ENCODE results near the gene SERPINA4. TPM values are rescaled to one million over a fixed set of nuclear protein-coding genes. Genes with fewer than 3 reads are reported as not detected.

The SERPINA4 gene
- total and polyA plus RNA-seq, 2 of the 8 experiments (the other 6 are each of a cell fraction or from before 2014, with no cell fraction given), result not detected

DNA sequence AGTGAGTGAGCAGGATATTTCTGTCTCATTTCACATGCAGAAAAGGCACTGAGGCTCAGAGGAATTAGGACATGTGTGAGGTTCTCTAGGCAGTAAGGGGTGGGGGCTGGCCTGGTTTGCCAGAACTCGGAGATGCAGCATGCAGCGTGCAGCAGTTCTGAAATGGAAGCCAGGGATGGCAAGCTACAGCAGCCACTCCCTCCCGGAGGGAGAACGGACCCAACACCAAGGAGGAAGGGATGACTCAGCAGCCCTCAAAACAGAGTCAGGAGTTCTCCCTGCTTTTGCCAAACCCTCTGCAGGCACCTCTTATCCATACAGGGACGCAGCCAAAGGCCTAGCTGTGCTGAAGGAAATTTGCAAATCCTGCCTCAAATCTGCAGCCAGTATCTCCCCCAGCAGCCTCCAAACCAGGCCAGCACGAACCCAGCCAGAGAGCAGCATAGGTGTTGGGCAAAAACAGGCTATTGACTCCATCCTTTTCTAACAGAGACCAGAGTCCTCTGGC, 40.7 kb downstream of the SERPINA4 start:
- DNase-seq (ENCODE audit: low read depth in 1 of 2, low spot score in 2 of 2) (no peak), FAIRE-seq (no peak)
- H3K9ac ChIP-seq (replicated peaks in 1 of 4; ENCODE audit: extremely low read depth in 1 of 4, low read depth in 3 of 4, low read length in 3 of 4), result no peak overlapping the region
- no peak overlapping the region for H2BK120ac ChIP-seq (replicated peaks; ENCODE audit: low read depth, low read length)
- peak overlapping the region; percentile 30 for H2AFZ ChIP-seq (ENCODE audit: low read length)
- H3K23me2 ChIP-seq (ENCODE audit: low read depth, low read length), result no peaks in the 10 kb centered on the region; the same call in 1 of the 2 replicates
- no peaks in the 10 kb centered on the region for H4K20me1 ChIP-seq (replicated peaks in 1 of 2; ENCODE audit: control insufficient read depth in 1 of 2, insufficient read depth in 2 of 2, low read length in 2 of 2)
- no peak overlapping the region for H4K5ac ChIP-seq (ENCODE audit: insufficient read length, low read depth, low read length)
- H3K4me1 ChIP-seq (replicated peaks in 1 of 4; ENCODE audit: control insufficient read depth in 3 of 4, insufficient read depth in 4 of 4, low read length in 3 of 4), result peaks cover 0 to 7% (median 4%) of the 10 kb centered on the region in 4 experiments; a peak in 5 of 7 replicates
- no peak overlapping the region; the same call in 1 of the 2 replicates for H2BK20ac ChIP-seq (ENCODE audit: low read length)
- H3K18ac ChIP-seq (ENCODE audit: extremely low read depth, low read length), result peak overlapping the region; percentile 60; the same call in 1 of the 2 replicates
- H3K56ac ChIP-seq (replicated peaks; ENCODE audit: insufficient read length, low read depth, low read length), result no peak overlapping the region
- POLR2A ChIA-PET (ENCODE audit: partially characterized antibody), result interaction anchor here (0.5 kb wide), 1 partner anchor 535 kb away, joined by 3 read pairs; no protein-coding TSS in a partner anchor
- WGBS, 2 experiments (ENCODE audit: extremely low coverage in 1 of 2, insufficient coverage in 1 of 2, insufficient read length in 1 of 2, insufficient replicate concordance in 2 of 2, low coverage in 1 of 2, low lambda C conversion rate in 2 of 2, missing lambda C conversion rate in 1 of 2), result 86% methylated on average over 6 of the region's 6 CpGs; no CpG with 5 or more reads in 1 of the 2 experiments
- no peak overlapping the region for H2AK5ac ChIP-seq (ENCODE audit: low read depth, low read length)
- H4K8ac ChIP-seq (ENCODE audit: extremely low read depth, insufficient read depth, low read length), result no peak overlapping the region; the same call in 1 of the 2 replicates
- H3K79me2 ChIP-seq (ENCODE audit: control insufficient read depth in 1 of 2, insufficient read depth in 2 of 2, low read length in 2 of 2), result no peaks in the 10 kb centered on the region
- no peak for TF ChIP-seq PHF8 (conservative IDR thresholded peaks at IDR 0.05; ENCODE audit: low read depth, low read length)
- no peak for TF ChIP-seq ZNF274 (IDR thresholded peaks at IDR 0.05; ENCODE audit: borderline replicate concordance, extremely low read depth, low read length)
- TF ChIP-seq SRF (IDR thresholded peaks at IDR 0.05; ENCODE audit: low read depth, low read length), result no peak
- TF ChIP-seq MAFK (IDR thresholded peaks at IDR 0.05; ENCODE audit: low read depth, low read length), result peak; percentile 48; the same call in 1 of the 2 replicates
- peak; percentile 83 for TF ChIP-seq BACH1 (IDR thresholded peaks at IDR 0.05; ENCODE audit: low read length)
- TF ChIP-seq NANOG (IDR thresholded peaks at IDR 0.05; ENCODE audit: insufficient read depth, low read depth, low read length, poor library complexity, severe bottlenecking), result no peak
- TF ChIP-seq SUZ12 (IDR thresholded peaks at IDR 0.05; ENCODE audit: low read length), result no peak
- no peak for TF ChIP-seq KDM1A (IDR thresholded peaks at IDR 0.05; ENCODE audit: borderline replicate concordance, low read length)
- H3K23ac ChIP-seq (ENCODE audit: insufficient read length), result no peak overlapping the region
- CTCF ChIA-PET (ENCODE audit: partially characterized antibody), result no interaction called here
- H3K27ac ChIP-seq (ENCODE audit: low read depth, low read length), result no peak overlapping the region
- H3K79me1 ChIP-seq (ENCODE audit: low read depth, low read length), result no peaks in the 10 kb centered on the region
- H3K36me3 ChIP-seq (ENCODE audit: control insufficient read depth in 2 of 4, insufficient read depth in 4 of 4, low read length in 3 of 4), result no peaks in the 10 kb centered on the region
- no peak overlapping the region for H3K4me3 ChIP-seq (ENCODE audit: extremely low read depth in 1 of 4, insufficient read depth in 2 of 4, low read depth in 3 of 4, low read length in 4 of 4)
- no peak overlapping the region for H2BK12ac ChIP-seq (ENCODE audit: low read depth, low read length)
- H4K91ac ChIP-seq (replicated peaks; ENCODE audit: insufficient read length, low read length), result no peak overlapping the region
- no peak overlapping the region for H3K4me2 ChIP-seq (ENCODE audit: insufficient read depth in 1 of 2, low read depth in 2 of 2, low read length in 2 of 2)
- no peaks in the 10 kb centered on the region for H3K27me3 ChIP-seq (replicated peaks in 1 of 4; ENCODE audit: control insufficient read depth in 3 of 4, extremely low read depth in 1 of 4, insufficient read depth in 3 of 4, low read length in 3 of 4)
- no peak overlapping the region for H2BK15ac ChIP-seq (ENCODE audit: low read length)
- H3K9me3 ChIP-seq (ENCODE audit: insufficient read depth in 2 of 2, low read depth in 1 of 2, low read length in 1 of 2), result no peaks in the 10 kb centered on the region
- H3K14ac ChIP-seq (ENCODE audit: insufficient read length), result no peak overlapping the region
- H2BK5ac ChIP-seq (ENCODE audit: low read depth, low read length), result no peak overlapping the region; the same call in 1 of the 2 replicates
- no peak overlapping the region for H3K4ac ChIP-seq (replicated peaks; ENCODE audit: insufficient read length, low read depth, low read length)

All from H1 (cell line).